Measurements from ENCODE around the gene ATG4A. TPM values are rescaled to one million over a fixed set of nuclear protein-coding genes. Genes with fewer than 3 reads are reported as not detected.

Gene ATG4A
- total and polyA plus RNA-seq, 9 of the 15 experiments (the other 6 are each of a cell fraction or from before 2014, with no cell fraction given) = 7.3 to 24.5 (median 16.6) TPM

DNA sequence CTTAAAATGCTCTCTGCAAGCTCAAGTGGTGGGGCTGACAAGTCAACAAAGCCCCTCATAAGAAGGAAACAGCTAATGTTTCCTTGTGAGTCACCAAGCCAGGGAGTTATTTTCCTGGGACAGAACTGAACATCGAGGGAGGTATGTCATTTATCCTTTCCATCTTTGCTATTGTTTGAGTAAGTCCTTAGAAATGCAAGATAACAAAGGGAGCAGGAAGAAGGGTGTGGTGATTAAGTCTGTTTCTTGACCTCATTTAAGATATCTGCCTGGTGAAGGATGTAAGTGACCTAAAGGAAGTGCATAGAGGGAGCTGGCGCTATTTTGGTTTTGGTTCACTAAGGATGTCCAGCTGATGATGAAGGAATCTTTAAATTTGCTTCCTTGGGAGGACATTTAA lies 39.9 kb downstream of the ATG4A start (continued):
- TF ChIP-seq, protein P1, sequence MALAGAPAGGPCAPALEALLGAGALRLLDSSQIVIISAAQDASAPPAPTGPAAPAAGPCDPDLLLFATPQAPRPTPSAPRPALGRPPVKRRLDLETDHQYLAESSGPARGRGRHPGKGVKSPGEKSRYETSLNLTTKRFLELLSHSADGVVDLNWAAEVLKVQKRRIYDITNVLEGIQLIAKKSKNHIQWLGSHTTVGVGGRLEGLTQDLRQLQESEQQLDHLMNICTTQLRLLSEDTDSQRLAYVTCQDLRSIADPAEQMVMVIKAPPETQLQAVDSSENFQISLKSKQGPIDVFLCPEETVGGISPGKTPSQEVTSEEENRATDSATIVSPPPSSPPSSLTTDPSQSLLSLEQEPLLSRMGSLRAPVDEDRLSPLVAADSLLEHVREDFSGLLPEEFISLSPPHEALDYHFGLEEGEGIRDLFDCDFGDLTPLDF (CRISPR knock-in tag; IDR thresholded peaks at IDR 0.05) = no peak
- TF ChIP-seq ARID1B (IDR thresholded peaks at IDR 0.05) = 0 out of 2 replicates have a peak, but pooled peaks have one; percentile 51
- peak; percentile 70 for TF ChIP-seq FOSL1 (tag; conservative IDR thresholded peaks at IDR 0.05)

DNA sequence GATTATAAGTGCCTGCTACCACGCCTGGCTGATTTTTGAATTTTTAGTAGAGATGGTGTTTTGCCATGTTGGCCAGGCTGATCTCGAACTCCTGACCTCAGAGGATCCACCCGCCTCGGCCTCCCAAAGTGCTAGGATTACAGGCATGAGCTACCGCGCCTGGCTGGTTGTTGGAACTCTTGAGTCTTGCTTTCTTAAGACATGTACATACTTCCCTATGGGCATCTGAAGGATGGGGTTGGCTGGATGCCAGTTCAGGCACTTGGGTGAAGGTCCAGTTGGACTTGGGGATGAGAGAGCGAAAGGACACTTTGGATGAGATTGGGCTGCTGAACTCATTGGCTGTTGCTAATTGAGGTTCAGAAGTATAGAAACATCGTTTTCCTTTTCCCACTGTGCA lies 40.5 kb downstream of the ATG4A start:
- no peak overlapping the region for H3K4me3 ChIP-seq
- WGBS (ENCODE audit: insufficient coverage, low coverage, missing lambda C conversion rate) = 76% methylated on average over 4 of the region's 8 CpGs
- no peak for DNase-seq (ENCODE audit: extremely low read depth in 1 of 4, low spot score in 3 of 4)
- ChIA-PET POLR2A (interaction anchor here (1.2 kb wide), 1 partner anchor 11 kb away, joined by 3 read pairs; no protein-coding TSS in a partner anchor), CTCF (ENCODE audit: low intra/inter-chr PET ratio) (no interaction called here)
- H3K4me2 ChIP-seq (ENCODE audit: insufficient read depth, low read length) = no peak overlapping the region
- H3K9ac ChIP-seq (ENCODE audit: insufficient read depth in 1 of 2, low read depth in 2 of 2, low read length in 2 of 2) = no peak overlapping the region
- H3K27ac ChIP-seq (ENCODE audit: extremely low read depth, low read depth, low read length) = no peak overlapping the region
- no peak for ATAC-seq
- FAIRE-seq = no peak
- intact Hi-C loops (cut with micrococcal nuclease) (no loop called here), in situ Hi-C loops (cut with MboI) (no loop called here)
- H2AFZ ChIP-seq (ENCODE audit: low read depth, low read length) = no peak overlapping the region
- H3K9me3 ChIP-seq (replicated peaks; ENCODE audit: control insufficient read depth, insufficient read depth, low read depth, low read length) = no peaks in the 10 kb centered on the region
- H3K36me3 ChIP-seq (ENCODE audit: control insufficient read depth, insufficient read depth, low read length) = peaks cover 6% of the 10 kb centered on the region; the same call in 2 of the 3 replicates
- H3K27me3 ChIP-seq (ENCODE audit: control insufficient read depth in 2 of 2, insufficient read depth in 2 of 2, low read length in 2 of 2) = no peaks in the 10 kb centered on the region
- no peaks in the 10 kb centered on the region for H4K20me1 ChIP-seq (replicated peaks; ENCODE audit: control insufficient read depth, insufficient read depth, low read length)
- H3K79me2 ChIP-seq (ENCODE audit: control insufficient read depth, insufficient read depth, low read length) = no peaks in the 10 kb centered on the region
- no peak for TF ChIP-seq SNRNP70 (optimal IDR thresholded peaks at IDR 0.05; ENCODE audit: low read depth, low read length)
- no peak for TF ChIP-seq ELF2 (CRISPR knock-in tag; IDR thresholded peaks at IDR 0.05)
- TF ChIP-seq ZNF561 (CRISPR knock-in tag; conservative IDR thresholded peaks at IDR 0.05) = no peak
- TF ChIP-seq SRSF7 (optimal IDR thresholded peaks at IDR 0.05; ENCODE audit: low read depth, low read length) = no peak
- TF ChIP-seq NFIC (IDR thresholded peaks at IDR 0.05) = peak; percentile 69
- TF ChIP-seq TAF7 (tag; IDR thresholded peaks at IDR 0.05) = no peak
- BruUV-seq (replicated peaks) = no TSS peak
- peaks cover 0 to 2% of the 10 kb centered on the region in 2 experiments; a peak in 2 of 5 replicates for H3K4me1 ChIP-seq (replicated peaks in 1 of 2; ENCODE audit: control insufficient read depth in 2 of 2, insufficient read depth in 2 of 2, low read length in 2 of 2)
- no peaks in the 10 kb centered on the region for H3K9me1 ChIP-seq (ENCODE audit: control insufficient read depth, insufficient read depth, low read length)

Data from K562 (cell line).